Kidney epithelial cell (primary cell): ENCODE data around the gene SPOCK1. TPM values are rescaled to one million over a fixed set of nuclear protein-coding genes. Genes with fewer than 3 reads are reported as not detected.

Experiments
- DNase-seq: peaks from one replicate; pipeline ENCODE4 v3.0.0-alpha.2; 2010; ENCODE audit warnings: low read depth
- H3K27me3 ChIP-seq: 2 replicates; pipeline ENCODE4 v1.6.0; 2011; ENCODE audit warnings: low read length; ENCODE audit not compliant: control insufficient read depth, insufficient read depth
- H3K36me3 ChIP-seq: 2 replicates; pipeline ENCODE4 v1.5.1; 2011; ENCODE audit warnings: low read length; ENCODE audit not compliant: control insufficient read depth, insufficient read depth
- H3K4me3 ChIP-seq: 2 replicates; pipeline ENCODE4 v1.5.1; 2011; ENCODE audit warnings: low read depth, mild to moderate bottlenecking, control low read depth, low read length
- CTCF ChIP-seq: IDR thresholded peaks from 2 replicates; pipeline ENCODE4 v1.5.1; 2011; ENCODE audit warnings: mild to moderate bottlenecking, moderate library complexity, low read length, control low read depth, inconsistent platforms; ENCODE audit not compliant: insufficient read depth, poor library complexity, severe bottlenecking
- total RNA-seq: library from RNA; depleted of rRNA; stranded (reverse); fragments of >200 nt; gene quantifications from 2 replicates; pipeline ENCODE4 v1.2.3, GENCODE V29; 2015

The SPOCK1 gene
- total RNA-seq, 1 donor from 2014 or later: 13.1 TPM

GRCh38 chr5:137190441-137190840 is 308.7 kb downstream of the SPOCK1 start:
- no peak for DNase-seq
- Histone ChIP-seq H3K27me3 (no peaks in the 10 kb centered on the region), H3K36me3 (no peaks in the 10 kb centered on the region), H3K4me3 (no peak overlapping the region)
- TF ChIP-seq CTCF: no peak

- no peaks in the 10 kb centered on the region for H3K27me3 ChIP-seq
- no peaks in the 10 kb centered on the region for H3K36me3 ChIP-seq
- no peak for TF ChIP-seq CTCF
- DNase-seq: no peak
- no peak overlapping the region for H3K4me3 ChIP-seq
Measured at GRCh38 chr5:137190031-137190430, 309.1 kb downstream of the SPOCK1 start.

- no peak for DNase-seq
- no peak overlapping the region for H3K4me3 ChIP-seq
- TF ChIP-seq CTCF: no peak
- no peaks in the 10 kb centered on the region for H3K27me3 ChIP-seq
- no peaks in the 10 kb centered on the region for H3K36me3 ChIP-seq
Measured at GRCh38 chr5:137188566-137188965, 310.6 kb downstream of the SPOCK1 start.

- TF ChIP-seq CTCF: no peak
- Histone ChIP-seq H3K36me3 (no peaks in the 10 kb centered on the region), H3K4me3 (no peak overlapping the region), H3K27me3 (no peaks in the 10 kb centered on the region)
- DNase-seq: no peak
Measured at GRCh38 chr5:137186759-137187461, 312.2 kb downstream of the SPOCK1 start.

GRCh38 chr5:137185193-137185592 is 313.9 kb downstream of the SPOCK1 start:
- TF ChIP-seq CTCF: no peak
- H3K27me3 ChIP-seq: no peaks in the 10 kb centered on the region

GRCh38 chr5:137184734-137185133 is 314.4 kb downstream of the SPOCK1 start:
- Histone ChIP-seq H3K36me3 (no peaks in the 10 kb centered on the region), H3K4me3 (no peak overlapping the region), H3K27me3 (no peaks in the 10 kb centered on the region)
- no peak for DNase-seq
- TF ChIP-seq CTCF: no peak

More at GRCh38 chr5:137185193-137185592, 313.9 kb downstream of the SPOCK1 start:
- Histone ChIP-seq H3K4me3 (no peak overlapping the region), H3K36me3 (no peaks in the 10 kb centered on the region)
- DNase-seq: no peak
